ENCODE measurements around the gene CNIH3.

DNA sequence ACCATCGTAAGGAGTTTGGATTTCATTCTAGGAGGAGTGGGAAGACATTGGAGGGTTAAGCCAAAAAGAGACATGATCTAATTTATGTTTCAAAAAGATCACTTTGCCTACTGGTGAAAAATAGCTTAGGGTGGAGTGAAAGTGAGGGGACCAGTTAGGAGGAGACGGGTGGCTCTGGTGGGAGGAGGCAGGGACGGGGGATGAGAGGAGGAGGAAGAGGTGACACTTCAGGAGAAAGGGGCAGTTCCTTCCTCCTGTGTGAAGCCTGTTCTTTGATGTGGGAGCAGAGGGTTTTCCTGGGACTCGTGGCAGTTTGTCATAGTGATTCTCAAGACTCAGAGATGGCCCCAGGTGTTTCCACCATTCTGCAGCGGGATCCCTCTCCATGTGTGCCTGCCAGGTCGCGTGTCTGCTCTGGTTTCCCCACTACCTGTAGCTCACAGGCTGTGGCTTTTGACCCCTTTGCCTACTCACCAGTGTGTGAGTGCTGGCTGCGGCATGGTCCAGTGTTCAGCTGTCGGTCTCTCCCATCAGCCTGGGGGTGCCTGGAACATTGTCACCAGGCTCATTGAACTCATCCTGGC, 102.4 kb downstream of the CNIH3 start:
- TF ChIP-seq, protein P1, sequence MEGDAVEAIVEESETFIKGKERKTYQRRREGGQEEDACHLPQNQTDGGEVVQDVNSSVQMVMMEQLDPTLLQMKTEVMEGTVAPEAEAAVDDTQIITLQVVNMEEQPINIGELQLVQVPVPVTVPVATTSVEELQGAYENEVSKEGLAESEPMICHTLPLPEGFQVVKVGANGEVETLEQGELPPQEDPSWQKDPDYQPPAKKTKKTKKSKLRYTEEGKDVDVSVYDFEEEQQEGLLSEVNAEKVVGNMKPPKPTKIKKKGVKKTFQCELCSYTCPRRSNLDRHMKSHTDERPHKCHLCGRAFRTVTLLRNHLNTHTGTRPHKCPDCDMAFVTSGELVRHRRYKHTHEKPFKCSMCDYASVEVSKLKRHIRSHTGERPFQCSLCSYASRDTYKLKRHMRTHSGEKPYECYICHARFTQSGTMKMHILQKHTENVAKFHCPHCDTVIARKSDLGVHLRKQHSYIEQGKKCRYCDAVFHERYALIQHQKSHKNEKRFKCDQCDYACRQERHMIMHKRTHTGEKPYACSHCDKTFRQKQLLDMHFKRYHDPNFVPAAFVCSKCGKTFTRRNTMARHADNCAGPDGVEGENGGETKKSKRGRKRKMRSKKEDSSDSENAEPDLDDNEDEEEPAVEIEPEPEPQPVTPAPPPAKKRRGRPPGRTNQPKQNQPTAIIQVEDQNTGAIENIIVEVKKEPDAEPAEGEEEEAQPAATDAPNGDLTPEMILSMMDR (IDR thresholded peaks at IDR 0.05): no peak
- no peak for TF ChIP-seq POLR2A (IDR thresholded peaks at IDR 0.05)

All from uterus (tissue), 2 donors.